ENCODE data around the gene GCLM.
"Not testable (repeated sequence)": the region's sequence is repeated elsewhere in the genome, so short reads cannot be mapped to it uniquely, and the experiment has no call there.

Gene GCLM

GRCh38 chr1:93909146-93910050 is at the start of gene GCLM:
Gene GCLM (minus strand): TSS chr1:93909430. CDS start chr1:93909163, 267 bp downstream.
- DNase-seq: peak; percentile 95

GRCh38 chr1:93958726-93959100 is 49.5 kb upstream of the GCLM start:
- no peak for DNase-seq

GRCh38 chr1:93958032-93958725 is 48.9 kb upstream of the GCLM start:
- no peak for DNase-seq

- DNase-seq: no peak
Measured at GRCh38 chr1:93955765-93956164, 46.5 kb upstream of the GCLM start.

- DNase-seq: not testable (repeated sequence)
Measured at GRCh38 chr1:93947002-93947686, 37.9 kb upstream of the GCLM start.

- DNase-seq: no peak
Measured at GRCh38 chr1:93938461-93939145, 29.4 kb upstream of the GCLM start.

GRCh38 chr1:93937997-93938396 is 28.8 kb upstream of the GCLM start:
- DNase-seq: no peak

GRCh38 chr1:93925206-93925605 is 16.0 kb upstream of the GCLM start:
- peak; percentile 27 for DNase-seq

- no peak for DNase-seq
Measured at GRCh38 chr1:93919780-93920179, 10.6 kb upstream of the GCLM start.

GRCh38 chr1:93917302-93917701 is 8.1 kb upstream of the GCLM start:
- no peak for DNase-seq

- DNase-seq: not testable (repeated sequence)
Measured at GRCh38 chr1:93910880-93911279, 1.6 kb upstream of the GCLM start.

- no peak for DNase-seq
Measured at GRCh38 chr1:93910305-93910704, 1.1 kb upstream of the GCLM start.

- DNase-seq: peak; percentile 55
Measured at GRCh38 chr1:93908394-93909145, 660 bp downstream of the GCLM start.

- DNase-seq: peak; percentile 57
Measured at GRCh38 chr1:93907718-93908117, 1.5 kb downstream of the GCLM start.

GRCh38 chr1:93906480-93906879 is 2.8 kb downstream of the GCLM start:
- DNase-seq: no peak

- DNase-seq: peak; percentile 18
Measured at GRCh38 chr1:93905734-93906133, 3.5 kb downstream of the GCLM start.

GRCh38 chr1:93905051-93905450 is 4.2 kb downstream of the GCLM start:
- DNase-seq: no peak

- DNase-seq: no peak
Measured at GRCh38 chr1:93904228-93904627, 5.0 kb downstream of the GCLM start.

- DNase-seq: no peak
Measured at GRCh38 chr1:93900723-93901504, 8.3 kb downstream of the GCLM start.

GRCh38 chr1:93899543-93900207 is 9.6 kb downstream of the GCLM start:
- no peak for DNase-seq

GRCh38 chr1:93888900-93889299 is 20.3 kb downstream of the GCLM start:
- no peak for DNase-seq
